Measurements from ENCODE around the gene FMOD. TPM values are rescaled to one million over a fixed set of nuclear protein-coding genes. Genes with fewer than 3 reads are reported as not detected.

FMOD gene
- 100 to 1,000 TPM in 1 of 5 donors, 10 to 100 TPM in 4; 14.7 to 422 (median 54.9) TPM for total RNA-seq
- 10 to 100 TPM; 30.1 to 39.7 (median 35.6) TPM for polyA plus RNA-seq
- long read RNA-seq, donor 1, transcript FMOD-201 (3 exons, 3,310 nt): major isoform, 10 of 52 reads
- long read RNA-seq, donor 1, partial matches to known transcripts: 41 of 52 reads
- long read RNA-seq, donor 1, other reads (novel, unspliced or antisense): 0 of 52 reads
- long read RNA-seq, donor 2, transcript FMOD-201 (3 exons, 3,310 nt): major isoform, 31 of 131 reads
- long read RNA-seq, donor 2, partial matches to known transcripts: 100 of 131 reads
- long read RNA-seq, donor 2, other reads (novel, unspliced or antisense): 0 of 131 reads
- long read RNA-seq, donor 3, transcript FMOD-201 (3 exons, 3,310 nt): major isoform, 5 of 49 reads
- long read RNA-seq, donor 3, partial matches to known transcripts: 44 of 49 reads
- long read RNA-seq, donor 3, other reads (novel, unspliced or antisense): 0 of 49 reads
- long read RNA-seq, donor 4, partial matches to known transcripts: 0 of 3 reads
- long read RNA-seq, donor 4, other reads (novel, unspliced or antisense): 0 of 3 reads
- long read RNA-seq, donor 5, transcript FMOD-201 (3 exons, 3,310 nt): major isoform, 7 of 78 reads
- long read RNA-seq, donor 5, partial matches to known transcripts: 71 of 78 reads
- long read RNA-seq, donor 5, other reads (novel, unspliced or antisense): 0 of 78 reads
- long read RNA-seq, donor 6: 0 reads
- long read RNA-seq, donor 7, transcript FMOD-201 (3 exons, 3,310 nt): major isoform, 5 of 50 reads
- long read RNA-seq, donor 7, partial matches to known transcripts: 45 of 50 reads
- long read RNA-seq, donor 7, other reads (novel, unspliced or antisense): 0 of 50 reads
- long read RNA-seq, donor 8, transcript FMOD-201 (3 exons, 3,310 nt): major isoform, 19 of 88 reads
- long read RNA-seq, donor 8, partial matches to known transcripts: 69 of 88 reads
- long read RNA-seq, donor 8, other reads (novel, unspliced or antisense): 0 of 88 reads
- long read RNA-seq, donor 9, transcript FMOD-201 (3 exons, 3,310 nt): major isoform, 9 of 70 reads
- long read RNA-seq, donor 9, partial matches to known transcripts: 61 of 70 reads
- long read RNA-seq, donor 9, other reads (novel, unspliced or antisense): 0 of 70 reads
- long read RNA-seq, donor 10, transcript FMOD-201 (3 exons, 3,310 nt): major isoform, 8 of 14 reads
- long read RNA-seq, donor 10, partial matches to known transcripts: 5 of 14 reads
- long read RNA-seq, donor 10, other reads (novel, unspliced or antisense): 0 of 14 reads

DNA sequence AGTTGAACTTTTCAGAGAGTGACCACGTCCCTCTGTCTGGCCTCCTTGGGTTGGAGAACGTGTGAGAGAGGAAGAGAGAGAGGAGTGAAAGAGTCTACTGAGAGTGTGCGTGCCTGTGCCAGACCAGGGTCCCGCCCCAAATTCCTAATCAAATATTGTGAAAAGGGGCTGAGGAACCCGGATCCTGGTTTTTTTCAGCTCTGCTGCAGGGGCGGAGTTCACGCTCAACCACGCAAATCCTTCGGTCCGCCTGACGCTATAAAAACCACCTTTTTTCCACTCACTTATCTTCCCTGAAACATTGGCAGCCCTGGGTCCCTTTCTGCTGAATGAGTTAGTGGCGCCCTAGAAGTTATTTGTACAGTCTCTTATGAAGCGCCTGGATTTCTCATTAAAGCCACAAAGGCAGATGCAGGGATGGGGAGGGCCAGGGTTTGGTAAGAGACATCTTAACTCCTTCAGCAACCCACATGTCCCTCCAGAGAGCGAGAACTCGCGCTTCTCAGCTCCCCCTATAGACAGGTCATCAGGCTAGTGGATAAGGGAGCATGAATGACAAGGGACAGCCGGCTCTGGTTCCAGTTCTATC, at the start of gene FMOD:
FMOD (minus strand) TSS at position 86 of the 589 bp plus-strand sequence. CDS start 2,852 bp downstream, outside the sequence.
- 5 to 15% (median 8%) methylated on average over 17 of the region's 17 CpGs for WGBS, 5 donors

DNA sequence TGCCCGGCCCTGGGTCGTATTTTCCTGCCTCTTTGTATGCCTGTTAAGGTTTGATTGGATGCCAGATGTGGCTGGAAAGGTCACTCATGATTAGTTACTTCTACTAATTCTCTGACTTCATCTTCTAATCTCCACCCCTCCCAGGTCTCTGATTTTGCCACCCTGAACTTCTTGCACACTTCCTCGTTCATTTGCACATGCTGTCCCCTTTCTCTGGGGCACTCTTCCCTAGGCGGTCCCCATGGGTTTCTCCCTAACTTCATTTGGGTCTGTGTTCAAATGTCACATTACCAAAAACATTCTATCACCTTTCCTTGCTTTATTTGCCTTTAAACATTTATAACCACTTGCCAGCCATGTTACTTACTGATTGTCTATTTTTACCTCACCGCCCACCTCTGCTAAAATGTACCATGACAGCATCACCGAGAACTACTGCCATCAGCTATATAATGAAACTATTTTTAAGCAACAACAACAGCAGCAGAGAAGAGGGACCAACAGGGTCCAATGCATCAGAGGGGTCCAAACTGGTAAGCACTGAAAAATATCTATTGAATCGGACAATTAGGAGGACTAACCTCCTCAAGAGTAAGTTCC, 45.8 kb upstream of the FMOD start:
- TF ChIP-seq CTCF (IDR thresholded peaks at IDR 0.05) (no peak), POLR2AphosphoS5 (IDR thresholded peaks at IDR 0.05) (no peak)
- no peak for DNase-seq
- Histone ChIP-seq H3K4me3 (no peak overlapping the region), H3K4me1 (peaks cover 0 to under 1% (median 0%) of the 10 kb centered on the region in 4 donors), H3K9me3 (no peaks in the 10 kb centered on the region), H3K27me3 (no peaks in the 10 kb centered on the region), H3K36me3 (no peaks in the 10 kb centered on the region), H3K27ac (no peak overlapping the region)
- 69 to 78% (median 75%) methylated on average over 7 of the region's 7 CpGs for WGBS, 5 donors
- intact Hi-C loops (cut with DNase I; ENCODE audit: low total_unique reads): no loop called here

More for the DNA sequence above, at the start of gene FMOD:
- Histone ChIP-seq H3K4me3 (peak within 1 kb of the TSS; percentile 26 to 35 (median 33)), H3K27me3 (no peaks in the 10 kb centered on the region), H3K4me1 (peaks cover 18 to 60% (median 40%) of the 10 kb centered on the region in 4 donors), H3K9me3 (no peaks in the 10 kb centered on the region), H3K36me3 (peaks cover 0 to 7% (median 6%) of the 10 kb centered on the region in 4 donors), H3K27ac (peak within 1 kb of the TSS; percentile 74 to 87 (median 83))
- peak in 1 of 4 donors; percentile 31 for TF ChIP-seq POLR2A (IDR thresholded peaks at IDR 0.05)
- TF ChIP-seq CTCF (IDR thresholded peaks at IDR 0.05): peak in 1 of 7 experiments; percentile 6
- peak; percentile 23 to 53 (median 47) for TF ChIP-seq POLR2AphosphoS5 (IDR thresholded peaks at IDR 0.05)
- no peak for TF ChIP-seq EP300 (IDR thresholded peaks at IDR 0.05)
- intact Hi-C loops (cut with DNase I; ENCODE audit: low total_unique reads): no loop called here
- DNase-seq: peak; percentile 79 to 94

DNA sequence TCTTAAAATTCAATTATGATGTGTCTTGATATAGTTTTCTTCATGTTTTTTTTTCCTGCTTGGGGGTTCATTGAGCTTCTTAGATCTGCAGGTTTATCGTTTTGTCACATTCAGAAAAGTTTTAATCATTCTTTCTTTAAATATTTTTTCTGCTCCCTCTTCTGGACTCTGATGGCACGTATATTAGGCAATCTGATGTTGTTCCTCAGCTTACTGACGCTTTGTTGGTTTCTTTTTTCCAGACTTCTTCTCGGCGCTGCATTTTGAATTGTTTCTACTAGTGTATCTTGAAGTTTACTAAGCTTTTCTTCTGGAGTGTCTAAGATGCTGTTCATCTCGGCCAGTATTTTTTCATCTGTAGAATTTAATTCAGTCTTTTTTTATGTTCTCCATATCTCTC, 44.8 kb upstream of the FMOD start:
- TF ChIP-seq POLR2A (IDR thresholded peaks at IDR 0.05) (no peak), POLR2AphosphoS5 (IDR thresholded peaks at IDR 0.05) (no peak), EP300 (IDR thresholded peaks at IDR 0.05) (no peak), CTCF (IDR thresholded peaks at IDR 0.05) (no peak)
- intact Hi-C loops (cut with DNase I; ENCODE audit: low total_unique reads): no loop called here
- WGBS, 5 donors: 41 to 60% (median 50%) methylated on average over 6 of the region's 6 CpGs
- Histone ChIP-seq H3K4me3 (no peak overlapping the region), H3K27ac (no peak overlapping the region), H3K9me3 (no peaks in the 10 kb centered on the region), H3K4me1 (no peaks in the 10 kb centered on the region), H3K27me3 (no peaks in the 10 kb centered on the region), H3K36me3 (no peaks in the 10 kb centered on the region)
- no peak for DNase-seq
